IMR-90 (cell line): Measurements from ENCODE around the gene GTF2F2. TPM values are rescaled to one million over a fixed set of nuclear protein-coding genes. Genes with fewer than 3 reads are reported as not detected.

Experiments
- ATAC-seq: fragments of 200-7000 bp; cut with Tn5 transposase; 2 replicates; pipeline ENCODE4 v1.9.1; 2020; ENCODE audit warnings: low read depth, mild to moderate bottlenecking, moderate library complexity
- BruUV-seq: library from RNA; stranded (reverse); fragments of 400-500 nt; replicated peaks from 2 replicates; lab custom pipeline; 2021; lab: Mats Ljungman, UMichigan
- CTCF ChIA-PET: fragments of 300-600 bp; formaldehyde crosslinking; extraction: SDS; loops from one replicate; lab custom pipeline; 2021; ENCODE audit warnings: antibody characterized with exemption; lab: Yijun Ruan, JAX
- POLR2A ChIA-PET: fragments of 300-600 bp; sonication (Branson Sonifier 250); formaldehyde crosslinking; loops from one replicate; lab custom pipeline; 2022; ENCODE audit warnings: antibody characterized with exemption; ENCODE audit not compliant: unreplicated experiment; lab: Charles Lee
- DNase-seq: peaks from one replicate; pipeline ENCODE4 v3.0.0; 2013
- H2AFZ ChIP-seq: replicated peaks from 2 replicates; pipeline ENCODE3; 2013; ENCODE audit warnings: low read length, mild to moderate bottlenecking; ENCODE audit not compliant: poor library complexity
- H2AK5ac ChIP-seq: 2 replicates; pipeline ENCODE4 v1.6.1; 2013; ENCODE audit warnings: low read depth, low read length, inconsistent platforms
- H2AK9ac ChIP-seq: replicated peaks from 2 replicates; pipeline ENCODE3; 2013; ENCODE audit warnings: mild to moderate bottlenecking, low read depth, low read length, moderate library complexity; ENCODE audit not compliant: poor library complexity
- H2BK120ac ChIP-seq: 2 replicates; pipeline ENCODE4 v1.6.1; 2013; ENCODE audit warnings: low read depth, low read length, inconsistent platforms
- H2BK15ac ChIP-seq: 3 replicates; pipeline ENCODE4 v1.6.1; 2013; ENCODE audit warnings: low read depth, low read length, inconsistent platforms
- H2BK20ac ChIP-seq: 2 replicates; pipeline ENCODE4 v1.6.1; 2013; ENCODE audit warnings: low read depth, mild to moderate bottlenecking, inconsistent platforms, low read length, moderate library complexity
- H2BK5ac ChIP-seq: 2 replicates; pipeline ENCODE4 v1.6.1; 2013; ENCODE audit warnings: mild to moderate bottlenecking, low read depth, low read length, inconsistent platforms; ENCODE audit not compliant: poor library complexity, severe bottlenecking
- H3K14ac ChIP-seq: replicated peaks from 2 replicates; pipeline ENCODE4 v1.6.1; 2013; ENCODE audit warnings: low read depth, low read length, inconsistent platforms
- H3K18ac ChIP-seq: 2 replicates; pipeline ENCODE4 v1.6.1; 2013; ENCODE audit warnings: low read depth, low read length, control low read depth
- H3K23ac ChIP-seq: 2 replicates; pipeline ENCODE4 v1.6.1; 2013; ENCODE audit warnings: low read depth, low read length, inconsistent platforms
- H3K27ac ChIP-seq: 2 replicates; pipeline ENCODE4 v1.5.1; 2013; ENCODE audit warnings: mild to moderate bottlenecking, control low read depth, low read length; ENCODE audit not compliant: insufficient read depth
- H3K27me3 ChIP-seq: 2 replicates; pipeline ENCODE4 v1.6.1; 2013; ENCODE audit warnings: low read length; ENCODE audit not compliant: control insufficient read depth, insufficient read depth
- H3K36me3 ChIP-seq: 2 replicates; pipeline ENCODE4 v1.6.1; 2013; ENCODE audit warnings: low read length, mixed read lengths; ENCODE audit not compliant: control insufficient read depth, insufficient read depth
- H3K4ac ChIP-seq: 2 replicates; pipeline ENCODE4 v1.6.1; 2013; ENCODE audit warnings: low read depth, low read length, inconsistent platforms
- H3K4me1 ChIP-seq: 2 replicates; pipeline ENCODE4 v1.6.1; 2013; ENCODE audit warnings: low read length, mixed read lengths; ENCODE audit not compliant: control insufficient read depth, insufficient read depth
- H3K4me2 ChIP-seq: 2 replicates; pipeline ENCODE4 v1.6.1; 2013; ENCODE audit warnings: low read depth, mild to moderate bottlenecking, control low read depth, low read length, moderate library complexity
- H3K4me3 ChIP-seq: 2 replicates; pipeline ENCODE4 v1.5.1; 2013; ENCODE audit warnings: low read depth, mild to moderate bottlenecking, control low read depth, low read length, moderate library complexity; ENCODE audit not compliant: insufficient read depth
- H3K56ac ChIP-seq: 2 replicates; pipeline ENCODE4 v1.6.1; 2013; ENCODE audit warnings: low read length, inconsistent platforms; ENCODE audit not compliant: insufficient read depth; ENCODE audit errors: extremely low read depth
- H3K79me1 ChIP-seq, 2 experiments: 2 replicates each; pipeline ENCODE4 v1.6.1; 2013; ENCODE audit warnings: low read length in 2 of 2, inconsistent platforms in 1 of 2, low read depth in 1 of 2
- H3K9ac ChIP-seq: 2 replicates; pipeline ENCODE4 v1.6.1; 2013; ENCODE audit warnings: low read depth, low read length, control low read depth
- H3K9me1 ChIP-seq: 2 replicates; pipeline ENCODE4 v1.6.1; 2013; ENCODE audit warnings: low read length, inconsistent platforms; ENCODE audit not compliant: insufficient read depth
- H3K9me3 ChIP-seq: 2 replicates; pipeline ENCODE4 v1.6.1; 2013; ENCODE audit warnings: low read length; ENCODE audit not compliant: control insufficient read depth, insufficient read depth
- H4K20me1 ChIP-seq: 2 replicates; pipeline ENCODE4 v1.6.1; 2013; ENCODE audit warnings: low read length, inconsistent platforms; ENCODE audit not compliant: insufficient read depth
- H4K5ac ChIP-seq: 2 replicates; pipeline ENCODE4 v1.6.1; 2013; ENCODE audit warnings: mild to moderate bottlenecking, low read depth, low read length, control low read depth
- H4K8ac ChIP-seq, 2 experiments: 2 replicates each; pipeline ENCODE4 v1.6.1; 2013; ENCODE audit warnings: low read depth in 2 of 2, low read length in 2 of 2, control low read depth in 1 of 2, inconsistent platforms in 1 of 2
- H4K91ac ChIP-seq: 2 replicates; pipeline ENCODE4 v1.6.1; 2013; ENCODE audit warnings: low read depth, low read length, inconsistent platforms; ENCODE audit not compliant: insufficient read depth
- CHD1 ChIP-seq: IDR thresholded peaks from 2 replicates; pipeline ENCODE4 v1.6.1; 2012; ENCODE audit warnings: low read depth, low read length, improper control_type of control experiment
- MXI1 ChIP-seq: IDR thresholded peaks from 2 replicates; pipeline ENCODE4 v1.6.1; 2012; ENCODE audit warnings: low read depth, mild to moderate bottlenecking, low read length, moderate library complexity, borderline replicate concordance
- RAD21 ChIP-seq: IDR thresholded peaks from 2 replicates; pipeline ENCODE4 v1.6.1; 2012; ENCODE audit warnings: low read length, improper control_type of control experiment
- RCOR1 ChIP-seq: IDR thresholded peaks from 2 replicates; pipeline ENCODE4 v1.6.1; 2012; ENCODE audit warnings: mild to moderate bottlenecking, low read length, improper control_type of control experiment; ENCODE audit not compliant: insufficient replicate concordance
- SMC3 ChIP-seq: fragments of 150-350 bp; IDR thresholded peaks from 2 replicates; pipeline ENCODE4 v1.6.1; 2016; ENCODE audit warnings: low read depth, mild to moderate bottlenecking, antibody characterized with exemption, low read length, moderate library complexity
- WGBS, 2 experiments: methylation state at CpG; one replicate each; pipeline versions ENCODE4 v1.1.5 to v1.1.7; 2013; ENCODE audit warnings: missing lambda C conversion rate in 2 of 2; ENCODE audit not compliant: insufficient read length in 1 of 2; ENCODE audit errors: extremely low coverage in 2 of 2; 5-methylcytosine and 5-hydroxymethylcytosine counted together
- dilution Hi-C: fragments of 300-500 bp; cut with HindIII; formaldehyde crosslinking; loops from one replicate; pipeline ENCODE4 v1.14.3; 2018; ENCODE audit warnings: low sequenced_read_pairs; ENCODE audit not compliant: unreplicated experiment
- in situ Hi-C: fragments of 300-500 bp; cut with MboI; formaldehyde crosslinking; loops from 3 replicates; pipeline ENCODE4 v1.14.3; 2019; ENCODE audit warnings: low sequenced_read_pairs, inconsistent platforms, mixed read lengths
- intact Hi-C: fragments of 100-400 bp; cut with micrococcal nuclease; formaldehyde crosslinking; loops from 2 replicates; pipeline ENCODE4 v1.10.0; 2022
- polyA plus RNA-seq, 3 experiments: library from polyadenylated mRNA; depleted of rRNA; stranded (reverse); fragments of >200 nt; gene quantifications; 2 replicates each; pipeline ENCODE4 v1.2.3, GENCODE V29; 2012; ENCODE audit warnings: low replicate concordance in 1 of 3
- total RNA-seq: library from RNA; depleted of rRNA; stranded (reverse); fragments of >200 nt; gene quantifications from 2 replicates; pipeline ENCODE4 v1.2.3, GENCODE V29; 2012

GTF2F2 gene
- total and polyA plus RNA-seq, 2 of the 4 experiments (the other 2 are of a cell fraction): 16.5 to 21.0 TPM

DNA sequence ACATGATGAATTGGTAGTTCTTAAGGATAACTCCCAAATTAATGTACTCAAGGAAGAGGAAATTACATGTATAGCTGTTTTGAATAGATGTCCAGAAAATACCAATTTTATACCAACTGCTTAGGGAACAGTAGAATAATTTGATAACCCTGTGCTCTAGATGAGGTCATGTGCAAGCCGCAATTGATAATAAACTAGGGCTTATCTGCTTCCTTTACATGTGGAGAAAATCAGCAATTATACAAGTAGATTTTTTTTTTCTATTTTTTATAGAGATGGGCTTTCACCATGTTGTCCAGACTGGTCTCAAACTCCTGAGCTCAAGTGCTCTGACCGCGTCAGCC, 211.4 kb downstream of the GTF2F2 start:
- H4K8ac ChIP-seq: no peak overlapping the region
- H3K14ac ChIP-seq: no peak overlapping the region
- intact Hi-C loops (no loop called here), in situ Hi-C loops (no loop called here), dilution Hi-C loops (no loop called here)
- no peak overlapping the region for H4K5ac ChIP-seq
- no peak overlapping the region for H2BK20ac ChIP-seq
- no peak overlapping the region for H2AFZ ChIP-seq
- H2BK5ac ChIP-seq: peak overlapping the region; percentile 49
- no peak overlapping the region for H3K9ac ChIP-seq
- H3K36me3 ChIP-seq: peaks cover 19% of the 10 kb centered on the region
- CTCF ChIA-PET: no interaction called here
- ATAC-seq (no peak), DNase-seq (no peak)
- peaks cover 15 to 60% of the 10 kb centered on the region in 2 experiments; a peak in 3 of 4 replicates for H3K79me1 ChIP-seq
- H3K27ac ChIP-seq: peak overlapping the region; percentile 68; the same call in 1 of the 2 replicates
- H2AK9ac ChIP-seq: no peak overlapping the region
- no peak overlapping the region for H3K18ac ChIP-seq
- POLR2A ChIA-PET: interaction anchor here (0.5 to 0.6 kb wide), 2 partner anchors 378 to 620 kb away, joined by 3 read pairs; no protein-coding TSS in a partner anchor
- H2BK15ac ChIP-seq: no peak overlapping the region
- no peak overlapping the region for H2BK120ac ChIP-seq
- no peaks in the 10 kb centered on the region for H3K27me3 ChIP-seq
- BruUV-seq: no TSS peak
- 0 out of 2 replicates have a peak overlapping the region, but pooled peaks have one; percentile 40 for H2AK5ac ChIP-seq
- peaks cover 11% of the 10 kb centered on the region for H3K4me1 ChIP-seq
- H4K20me1 ChIP-seq: peaks cover 60% of the 10 kb centered on the region
- TF ChIP-seq SMC3: no peak
- TF ChIP-seq RCOR1: no peak
- TF ChIP-seq RAD21: no peak
- TF ChIP-seq MXI1: no peak
- TF ChIP-seq CHD1: no peak
- no peak overlapping the region for H3K4me2 ChIP-seq
- WGBS, 2 experiments: no CpG with 5 or more reads among the region's 3 CpGs
- H3K23ac ChIP-seq: no peak overlapping the region
- peaks cover 29% of the 10 kb centered on the region for H3K9me1 ChIP-seq
- no peak overlapping the region for H4K91ac ChIP-seq
- no peak overlapping the region for H3K56ac ChIP-seq
- H3K4me3 ChIP-seq: no peak overlapping the region
- no peaks in the 10 kb centered on the region for H3K9me3 ChIP-seq
- H3K4ac ChIP-seq: 0 out of 2 replicates have a peak overlapping the region, but pooled peaks have one; percentile 7
